Prostate gland (tissue), 2 donors: Measurements from ENCODE around the gene INPP5F.

ENCODE experiments used
- POLR2A ChIP-seq: fragments of 450-650 bp; IDR thresholded peaks from one replicate; pipeline ENCODE4 v1.6.1; 2016; ENCODE audit warnings: antibody characterized with exemption, mild to moderate bottlenecking
- POLR2AphosphoS5 ChIP-seq: sonication (generic); formaldehyde crosslinking; IDR thresholded peaks from one replicate; pipeline ENCODE4 v1.6.1; 2017; ENCODE audit warnings: antibody characterized with exemption
- TF ChIP-seq, protein P1 (sequence below), 4 experiments: fragments of 200-600 bp in 2 of 4; fragments of 450-650 bp in 2 of 4; sonication (generic) in 2 of 4; IDR thresholded peaks; 1 replicate in 3 of 4; 2 replicates in 1 of 4; pipeline ENCODE4 v1.5.1; 2016 to 2019; ENCODE audit warnings: antibody characterized with exemption in 4 of 4, mild to moderate bottlenecking in 2 of 4, moderate library complexity in 2 of 4

DNA sequence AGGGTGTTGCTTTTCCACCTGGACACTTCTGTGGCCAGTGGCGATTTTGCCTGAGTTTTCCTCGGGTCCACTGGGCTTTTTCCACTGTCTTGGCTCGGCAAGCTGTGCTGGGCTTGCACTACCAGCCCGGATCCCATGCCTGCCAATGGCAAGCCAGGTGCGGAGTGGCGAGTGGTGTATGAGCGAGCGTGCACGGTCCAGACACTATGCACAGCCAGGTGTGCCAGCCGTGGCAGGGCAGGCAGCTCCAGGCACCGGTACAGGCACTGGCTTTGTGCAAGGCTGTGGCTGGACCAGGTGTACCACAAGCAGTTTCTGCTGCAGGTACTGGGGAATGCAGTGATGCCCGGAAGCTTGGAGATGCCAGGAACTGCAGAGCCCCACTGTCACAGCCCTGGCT, 22.1 kb downstream of the INPP5F start:
- TF ChIP-seq, protein P1, sequence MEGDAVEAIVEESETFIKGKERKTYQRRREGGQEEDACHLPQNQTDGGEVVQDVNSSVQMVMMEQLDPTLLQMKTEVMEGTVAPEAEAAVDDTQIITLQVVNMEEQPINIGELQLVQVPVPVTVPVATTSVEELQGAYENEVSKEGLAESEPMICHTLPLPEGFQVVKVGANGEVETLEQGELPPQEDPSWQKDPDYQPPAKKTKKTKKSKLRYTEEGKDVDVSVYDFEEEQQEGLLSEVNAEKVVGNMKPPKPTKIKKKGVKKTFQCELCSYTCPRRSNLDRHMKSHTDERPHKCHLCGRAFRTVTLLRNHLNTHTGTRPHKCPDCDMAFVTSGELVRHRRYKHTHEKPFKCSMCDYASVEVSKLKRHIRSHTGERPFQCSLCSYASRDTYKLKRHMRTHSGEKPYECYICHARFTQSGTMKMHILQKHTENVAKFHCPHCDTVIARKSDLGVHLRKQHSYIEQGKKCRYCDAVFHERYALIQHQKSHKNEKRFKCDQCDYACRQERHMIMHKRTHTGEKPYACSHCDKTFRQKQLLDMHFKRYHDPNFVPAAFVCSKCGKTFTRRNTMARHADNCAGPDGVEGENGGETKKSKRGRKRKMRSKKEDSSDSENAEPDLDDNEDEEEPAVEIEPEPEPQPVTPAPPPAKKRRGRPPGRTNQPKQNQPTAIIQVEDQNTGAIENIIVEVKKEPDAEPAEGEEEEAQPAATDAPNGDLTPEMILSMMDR (IDR thresholded peaks at IDR 0.05): no peak
- TF ChIP-seq POLR2AphosphoS5: no peak
- TF ChIP-seq POLR2A: no peak
